ENCODE results near the gene CACNA1G. TPM values are rescaled to one million over a fixed set of nuclear protein-coding genes. Genes with fewer than 3 reads are reported as not detected.

The CACNA1G gene
- total RNA-seq, 1 donor: under 0.01 TPM

- Histone ChIP-seq H3K9me3 (ENCODE audit: low read depth, low read length) (no peaks in the 10 kb centered on the region), H3K4me3 (ENCODE audit: insufficient read depth, low read length) (no peak overlapping the region), H3K36me3 (ENCODE audit: insufficient read depth, low read length) (peaks cover 5% of the 10 kb centered on the region), H3K4me2 (ENCODE audit: insufficient read depth, low read length) (no peak overlapping the region), H4K20me1 (ENCODE audit: insufficient read depth, low read length) (no peaks in the 10 kb centered on the region), H3K27me3 (ENCODE audit: insufficient read depth, low read length) (no peaks in the 10 kb centered on the region), H3K4me1 (ENCODE audit: insufficient read depth, low read length) (peaks cover 11% of the 10 kb centered on the region), H3K79me2 (ENCODE audit: insufficient read depth, low read length) (no peaks in the 10 kb centered on the region), H2AFZ (ENCODE audit: low read length) (no peak overlapping the region), H3K27ac (ENCODE audit: low read depth, low read length) (no peak overlapping the region)
- TF ChIP-seq, protein P1, sequence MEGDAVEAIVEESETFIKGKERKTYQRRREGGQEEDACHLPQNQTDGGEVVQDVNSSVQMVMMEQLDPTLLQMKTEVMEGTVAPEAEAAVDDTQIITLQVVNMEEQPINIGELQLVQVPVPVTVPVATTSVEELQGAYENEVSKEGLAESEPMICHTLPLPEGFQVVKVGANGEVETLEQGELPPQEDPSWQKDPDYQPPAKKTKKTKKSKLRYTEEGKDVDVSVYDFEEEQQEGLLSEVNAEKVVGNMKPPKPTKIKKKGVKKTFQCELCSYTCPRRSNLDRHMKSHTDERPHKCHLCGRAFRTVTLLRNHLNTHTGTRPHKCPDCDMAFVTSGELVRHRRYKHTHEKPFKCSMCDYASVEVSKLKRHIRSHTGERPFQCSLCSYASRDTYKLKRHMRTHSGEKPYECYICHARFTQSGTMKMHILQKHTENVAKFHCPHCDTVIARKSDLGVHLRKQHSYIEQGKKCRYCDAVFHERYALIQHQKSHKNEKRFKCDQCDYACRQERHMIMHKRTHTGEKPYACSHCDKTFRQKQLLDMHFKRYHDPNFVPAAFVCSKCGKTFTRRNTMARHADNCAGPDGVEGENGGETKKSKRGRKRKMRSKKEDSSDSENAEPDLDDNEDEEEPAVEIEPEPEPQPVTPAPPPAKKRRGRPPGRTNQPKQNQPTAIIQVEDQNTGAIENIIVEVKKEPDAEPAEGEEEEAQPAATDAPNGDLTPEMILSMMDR (IDR thresholded peaks at IDR 0.05; ENCODE audit: extremely low read depth, low read depth, low read length): no peak
- DNase-seq (ENCODE audit: insufficient read length, low spot score, missing footprints): no peak
Measured at GRCh38 chr17:50675627-50676026, 115.1 kb downstream of the CACNA1G start.

GRCh38 chr17:50676065-50676975 is 115.8 kb downstream of the CACNA1G start:
- TF ChIP-seq, protein P1 (IDR thresholded peaks at IDR 0.05; ENCODE audit: extremely low read depth, low read depth, low read length): no peak
- no peaks in the 10 kb centered on the region for H4K20me1 ChIP-seq (ENCODE audit: insufficient read depth, low read length)
- H3K4me1 ChIP-seq (ENCODE audit: insufficient read depth, low read length): peaks cover 12% of the 10 kb centered on the region
- H3K4me2 ChIP-seq (ENCODE audit: insufficient read depth, low read length): no peak overlapping the region
- no peaks in the 10 kb centered on the region for H3K9me3 ChIP-seq (ENCODE audit: low read depth, low read length)
- H3K4me3 ChIP-seq (ENCODE audit: insufficient read depth, low read length): no peak overlapping the region
- H3K79me2 ChIP-seq (ENCODE audit: insufficient read depth, low read length): no peaks in the 10 kb centered on the region
- no peaks in the 10 kb centered on the region for H3K27me3 ChIP-seq (ENCODE audit: insufficient read depth, low read length)
- H2AFZ ChIP-seq (ENCODE audit: low read length): no peak overlapping the region
- H3K27ac ChIP-seq (ENCODE audit: low read depth, low read length): no peak overlapping the region
- no peak for DNase-seq (ENCODE audit: insufficient read length, low spot score, missing footprints)
- peaks cover 5% of the 10 kb centered on the region for H3K36me3 ChIP-seq (ENCODE audit: insufficient read depth, low read length)

Other genes with a start within 250 kb of the CACNA1G start
- gene XYLT2, start 214.6 kb upstream of the CACNA1G start, total RNA-seq: 40.5 and 46.6 TPM in 2 replicates
- 54.2 and 55.7 TPM in 2 replicates for gene MRPL27, start 187.5 kb upstream of the CACNA1G start, total RNA-seq
- 0.59 and 0.72 TPM in 2 replicates for gene EME1, start 187.5 kb upstream of the CACNA1G start, total RNA-seq
- gene LRRC59, start 163.2 kb upstream of the CACNA1G start, total RNA-seq: 121 and 125 TPM in 2 replicates
- 60.1 and 63.0 TPM in 2 replicates for gene ACSF2, start 134.5 kb upstream of the CACNA1G start, total RNA-seq
- not detected in 2 replicates for gene CHAD, start 91.8 kb upstream of the CACNA1G start, total RNA-seq
- 23.9 and 26.5 TPM in 2 replicates for gene RSAD1, start 81.9 kb upstream of the CACNA1G start, total RNA-seq
- 0.36 and 0.88 TPM in 2 replicates for gene MYCBPAP, start 52.3 kb upstream of the CACNA1G start, total RNA-seq
- not detected in 2 replicates for gene EPN3, start 28.0 kb upstream of the CACNA1G start, total RNA-seq
- 126 and 142 TPM in 2 replicates for gene SPATA20, start 13.5 kb upstream of the CACNA1G start, total RNA-seq
- gene ABCC3, start 74.2 kb downstream of the CACNA1G start, total RNA-seq: 12.4 and 28.6 TPM in 2 replicates
- 41.5 and 42.7 TPM in 2 replicates for gene ANKRD40, start 147.2 kb downstream of the CACNA1G start, total RNA-seq
- 25.6 and 34.7 TPM in 2 replicates for gene LUC7L3, start 158.9 kb downstream of the CACNA1G start, total RNA-seq
- 0.36 TPM in 1 of 2 replicates, not detected in the other for gene ANKRD40CL, start 206.8 kb downstream of the CACNA1G start, total RNA-seq